Loucy (cell line): ENCODE results near the gene ANKRD1.

ENCODE experiments used
- H2AFZ ChIP-seq: fragments of 200-600 bp; sonication (generic); 2 replicates; pipeline ENCODE4 v1.6.0; 2016; ENCODE audit warnings: antibody characterized with exemption, mild to moderate bottlenecking, low read length, moderate library complexity
- H3F3A ChIP-seq: fragments of 200-600 bp; 2 replicates; pipeline ENCODE4 v1.6.0; 2016; ENCODE audit warnings: antibody characterized with exemption, low read depth, mild to moderate bottlenecking
- H3K27me3 ChIP-seq: fragments of 200-600 bp; sonication (generic); 2 replicates; pipeline ENCODE4 v1.6.1; 2014; ENCODE audit warnings: low read length, mild to moderate bottlenecking; ENCODE audit not compliant: insufficient read depth, poor library complexity, severe bottlenecking
- H3K36me3 ChIP-seq: fragments of 200-600 bp; sonication (generic); 2 replicates; pipeline ENCODE4 v1.6.1; 2016; ENCODE audit warnings: low read length; ENCODE audit not compliant: insufficient read depth
- H3K4me1 ChIP-seq: fragments of 200-600 bp; sonication (generic); 2 replicates; pipeline ENCODE4 v1.5.1; 2014; ENCODE audit warnings: low read length, mild to moderate bottlenecking; ENCODE audit not compliant: insufficient read depth, poor library complexity, severe bottlenecking
- H3K4me2 ChIP-seq: fragments of 200-600 bp; sonication (generic); 2 replicates; pipeline ENCODE4 v1.6.0; 2014; ENCODE audit warnings: antibody characterized with exemption, low read length, low read depth, mild to moderate bottlenecking; ENCODE audit not compliant: poor library complexity, severe bottlenecking
- H3K4me3 ChIP-seq: fragments of 200-600 bp; sonication (generic); 2 replicates; pipeline ENCODE4 v1.5.1; 2014; ENCODE audit warnings: low read length, mild to moderate bottlenecking, mixed read lengths; ENCODE audit not compliant: poor library complexity, severe bottlenecking
- H3K79me2 ChIP-seq: fragments of 200-600 bp; sonication (generic); 2 replicates; pipeline ENCODE4 v1.6.1; 2014; ENCODE audit warnings: low read length; ENCODE audit not compliant: insufficient read depth
- H3K9ac ChIP-seq: fragments of 200-600 bp; sonication (generic); 2 replicates; pipeline ENCODE4 v1.6.0; 2014; ENCODE audit warnings: mild to moderate bottlenecking, low read depth, low read length, moderate library complexity; ENCODE audit not compliant: poor library complexity, severe bottlenecking
- H3K9me2 ChIP-seq: fragments of 200-600 bp; sonication (generic); replicated peaks from 2 replicates; pipeline ENCODE4 v1.6.1; 2016; ENCODE audit warnings: low read depth, low read length, mixed read lengths
- H3K9me3 ChIP-seq: fragments of 200-600 bp; sonication (generic); 2 replicates; pipeline ENCODE4 v1.6.1; 2014; ENCODE audit warnings: mild to moderate bottlenecking, antibody characterized with exemption, low read length, low read depth; ENCODE audit not compliant: insufficient read depth
- H4K20me1 ChIP-seq: fragments of 200-600 bp; sonication (generic); 2 replicates; pipeline ENCODE4 v1.6.0; 2014; ENCODE audit warnings: antibody characterized with exemption, low read length, mild to moderate bottlenecking; ENCODE audit not compliant: insufficient read depth, poor library complexity, severe bottlenecking
- CTCF ChIP-seq: fragments of 200-600 bp; sonication (generic); conservative IDR thresholded peaks from 2 replicates; pipeline ENCODE4 v1.5.1; 2014; ENCODE audit warnings: mild to moderate bottlenecking, antibody characterized with exemption, low read length
- EZH2phosphoT487 ChIP-seq: fragments of 200-600 bp; IDR thresholded peaks from 2 replicates; pipeline ENCODE4 v1.6.1; 2018; ENCODE audit warnings: antibody characterized with exemption, mild to moderate bottlenecking, moderate library complexity, borderline replicate concordance

Gene ANKRD1

GRCh38 chr10:90925079-90926029, 4.5 kb upstream of the ANKRD1 start:
- Histone ChIP-seq H4K20me1 (no peaks in the 10 kb centered on the region), H3K9me3 (no peaks in the 10 kb centered on the region), H2AFZ (no peak overlapping the region), H3K36me3 (no peaks in the 10 kb centered on the region), H3K4me3 (no peak overlapping the region), H3F3A (no peaks in the 10 kb centered on the region), H3K79me2 (no peaks in the 10 kb centered on the region), H3K9me2 (no peaks in the 10 kb centered on the region), H3K9ac (no peak overlapping the region), H3K4me2 (no peak overlapping the region), H3K4me1 (peaks cover 1% of the 10 kb centered on the region), H3K27me3 (no peaks in the 10 kb centered on the region)
- TF ChIP-seq EZH2phosphoT487, result no peak
- no peak for TF ChIP-seq CTCF

- H3K27me3 ChIP-seq, result no peaks in the 10 kb centered on the region
- no peak overlapping the region for H3K4me3 ChIP-seq
- no peaks in the 10 kb centered on the region for H3K9me3 ChIP-seq
- no peaks in the 10 kb centered on the region for H4K20me1 ChIP-seq
- no peak overlapping the region for H3K9ac ChIP-seq
- no peak for TF ChIP-seq EZH2phosphoT487
- no peak for TF ChIP-seq CTCF
- H3K79me2 ChIP-seq, result no peaks in the 10 kb centered on the region
- no peak overlapping the region for H3K4me2 ChIP-seq
- H3K9me2 ChIP-seq, result no peaks in the 10 kb centered on the region
- H3F3A ChIP-seq, result no peaks in the 10 kb centered on the region
- no peak overlapping the region for H2AFZ ChIP-seq
- H3K36me3 ChIP-seq, result no peaks in the 10 kb centered on the region
- no peaks in the 10 kb centered on the region for H3K4me1 ChIP-seq
Measured at GRCh38 chr10:90924552-90924951, 3.7 kb upstream of the ANKRD1 start.

- Histone ChIP-seq H3K9ac (no peak overlapping the region), H3K4me1 (no peaks in the 10 kb centered on the region), H3K36me3 (no peaks in the 10 kb centered on the region), H3F3A (no peaks in the 10 kb centered on the region), H4K20me1 (no peaks in the 10 kb centered on the region), H3K27me3 (no peaks in the 10 kb centered on the region), H3K4me2 (no peak overlapping the region), H2AFZ (no peak overlapping the region), H3K9me3 (no peaks in the 10 kb centered on the region), H3K9me2 (no peaks in the 10 kb centered on the region), H3K79me2 (no peaks in the 10 kb centered on the region), H3K4me3 (no peak overlapping the region)
- TF ChIP-seq EZH2phosphoT487 (no peak), CTCF (no peak)
Measured at GRCh38 chr10:90923111-90923731, 2.3 kb upstream of the ANKRD1 start.
